Neural cell (in vitro differentiated cells): ENCODE results near the gene TCF15.

Source experiments
- CTCF ChIP-seq: fragments of 450-650 bp; IDR thresholded peaks from 2 replicates; pipeline ENCODE4 v1.5.1; 2014; ENCODE audit warnings: antibody characterized with exemption, mild to moderate bottlenecking, moderate library complexity; ENCODE audit not compliant: poor library complexity, severe bottlenecking
- EP300 ChIP-seq: fragments of 450-650 bp; conservative IDR thresholded peaks from 2 replicates; pipeline ENCODE4 v1.6.1; 2014; ENCODE audit warnings: antibody characterized with exemption, mild to moderate bottlenecking, moderate library complexity; ENCODE audit not compliant: poor library complexity, severe bottlenecking
- EZH2 ChIP-seq: fragments of 200-600, 300-800 bp; shearing (Covaris generic), sonication (generic); IDR thresholded peaks from 2 replicates; pipeline ENCODE4 v1.6.1; 2014; ENCODE audit warnings: antibody characterized with exemption, low read length, borderline replicate concordance, mild to moderate bottlenecking; ENCODE audit not compliant: insufficient read depth, poor library complexity, severe bottlenecking
- RAD21 ChIP-seq: fragments of 450-650 bp; conservative IDR thresholded peaks from 2 replicates; pipeline ENCODE4 v1.6.1; 2014; ENCODE audit warnings: antibody characterized with exemption, mild to moderate bottlenecking, moderate library complexity
- TAF1 ChIP-seq: IDR thresholded peaks from 2 replicates; pipeline ENCODE4 v1.6.1; 2012; ENCODE audit warnings: low read depth

GRCh38 chr20:653110-653589 is 43.0 kb upstream of the TCF15 start, which contains the start of gene SRXN1:
- TF ChIP-seq EP300: peak; percentile 12
- peak; percentile 88 for TF ChIP-seq CTCF
- no peak for TF ChIP-seq TAF1
- no peak for TF ChIP-seq EZH2
- peak; percentile 75 for TF ChIP-seq RAD21
